ENCODE results near the gene TMEM38A.

The TMEM38A gene

DNA sequence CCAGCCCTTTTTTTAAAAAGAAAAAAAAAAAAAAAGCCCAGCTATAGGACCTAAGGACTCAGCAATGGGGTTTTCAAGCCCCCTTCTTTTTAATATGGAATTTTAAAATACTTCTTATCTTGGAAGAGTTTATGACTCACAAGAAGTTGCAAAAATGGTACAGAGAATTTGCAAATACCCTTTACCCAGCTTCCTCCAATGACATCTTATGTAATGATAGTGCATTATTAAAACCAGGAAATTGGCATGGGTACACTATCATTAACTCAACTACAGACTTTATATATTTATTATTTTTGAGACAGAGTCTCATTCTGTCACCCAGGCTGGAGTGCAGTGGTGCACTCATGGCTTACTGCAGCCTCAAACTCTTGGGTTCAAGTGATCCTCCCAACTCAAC lies 16.1 kb downstream of the TMEM38A start:
- TF ChIP-seq, protein P1, sequence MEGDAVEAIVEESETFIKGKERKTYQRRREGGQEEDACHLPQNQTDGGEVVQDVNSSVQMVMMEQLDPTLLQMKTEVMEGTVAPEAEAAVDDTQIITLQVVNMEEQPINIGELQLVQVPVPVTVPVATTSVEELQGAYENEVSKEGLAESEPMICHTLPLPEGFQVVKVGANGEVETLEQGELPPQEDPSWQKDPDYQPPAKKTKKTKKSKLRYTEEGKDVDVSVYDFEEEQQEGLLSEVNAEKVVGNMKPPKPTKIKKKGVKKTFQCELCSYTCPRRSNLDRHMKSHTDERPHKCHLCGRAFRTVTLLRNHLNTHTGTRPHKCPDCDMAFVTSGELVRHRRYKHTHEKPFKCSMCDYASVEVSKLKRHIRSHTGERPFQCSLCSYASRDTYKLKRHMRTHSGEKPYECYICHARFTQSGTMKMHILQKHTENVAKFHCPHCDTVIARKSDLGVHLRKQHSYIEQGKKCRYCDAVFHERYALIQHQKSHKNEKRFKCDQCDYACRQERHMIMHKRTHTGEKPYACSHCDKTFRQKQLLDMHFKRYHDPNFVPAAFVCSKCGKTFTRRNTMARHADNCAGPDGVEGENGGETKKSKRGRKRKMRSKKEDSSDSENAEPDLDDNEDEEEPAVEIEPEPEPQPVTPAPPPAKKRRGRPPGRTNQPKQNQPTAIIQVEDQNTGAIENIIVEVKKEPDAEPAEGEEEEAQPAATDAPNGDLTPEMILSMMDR (IDR thresholded peaks at IDR 0.05; ENCODE audit: low read depth, low read length) = no peak
- H3K4me3 ChIP-seq (ENCODE audit: low read depth, low read length) = no peak overlapping the region

DNA sequence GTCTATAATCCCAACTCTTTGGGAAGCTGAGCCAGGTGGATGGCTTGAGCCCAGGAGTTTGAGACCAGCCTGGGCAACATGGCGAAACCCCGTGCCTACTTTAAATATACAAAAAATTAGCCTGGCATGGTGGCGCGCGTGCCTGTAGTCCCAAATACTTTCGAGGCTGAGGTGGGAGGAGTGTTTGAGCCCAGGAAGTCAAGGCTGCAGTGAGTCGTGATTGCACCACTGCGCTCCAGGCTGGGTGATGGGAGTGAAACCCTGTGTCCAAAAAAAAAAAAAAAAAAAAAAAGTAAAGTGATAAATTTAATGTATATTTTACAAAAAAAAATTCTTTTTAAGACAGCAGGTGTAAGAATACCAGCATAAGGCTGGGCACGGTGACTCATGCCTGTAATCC lies 17.6 kb downstream of the TMEM38A start:
- TF ChIP-seq, protein P1 (IDR thresholded peaks at IDR 0.05; ENCODE audit: low read depth, low read length) = no peak
- no peak overlapping the region for H3K4me3 ChIP-seq (ENCODE audit: low read depth, low read length)

DNA sequence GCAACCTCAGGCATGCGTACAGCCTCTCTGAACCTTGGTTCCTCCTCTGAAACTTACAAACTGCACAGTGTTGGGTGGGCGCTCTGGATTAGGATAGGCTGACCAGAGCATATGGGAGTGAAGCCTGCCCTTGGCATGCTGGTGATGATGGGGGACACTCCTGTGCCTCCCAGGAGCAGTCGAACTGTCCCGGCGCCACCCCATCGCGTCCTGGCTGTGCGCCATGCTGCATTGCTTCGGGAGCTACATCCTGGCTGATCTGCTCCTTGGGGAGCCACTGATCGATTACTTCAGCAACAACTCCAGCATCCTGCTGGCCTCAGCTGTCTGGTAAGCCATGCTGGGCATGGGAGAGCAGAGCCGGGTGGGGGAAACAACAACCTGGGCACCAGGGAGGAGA lies 18.9 kb downstream of the TMEM38A start:
- H3K4me3 ChIP-seq (ENCODE audit: low read depth, low read length) = no peak overlapping the region
- TF ChIP-seq, protein P1 (IDR thresholded peaks at IDR 0.05; ENCODE audit: low read depth, low read length) = no peak

DNA sequence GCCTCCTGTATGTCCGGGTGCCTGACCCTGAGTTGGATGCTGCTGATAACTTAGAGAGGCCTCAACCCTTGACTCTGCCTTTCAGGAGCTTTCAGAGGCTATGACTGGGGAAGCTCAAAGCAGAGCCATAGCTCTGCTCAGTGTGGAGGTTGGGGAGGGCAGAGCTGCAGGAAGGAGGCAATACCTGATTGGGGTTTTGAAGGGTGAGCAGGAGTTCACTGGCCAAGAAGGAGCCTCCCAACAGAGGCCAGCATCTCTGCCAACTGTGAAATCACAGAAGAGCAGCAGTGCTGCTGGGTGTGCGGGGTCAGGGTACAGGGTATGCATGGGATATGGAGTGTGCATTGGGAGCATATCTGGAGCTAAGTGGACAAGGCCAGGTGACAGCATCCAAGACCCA lies 21.6 kb downstream of the TMEM38A start:
- TF ChIP-seq, protein P1 (IDR thresholded peaks at IDR 0.05; ENCODE audit: low read depth, low read length) = no peak
- no peak overlapping the region for H3K4me3 ChIP-seq (ENCODE audit: low read depth, low read length)

DNA sequence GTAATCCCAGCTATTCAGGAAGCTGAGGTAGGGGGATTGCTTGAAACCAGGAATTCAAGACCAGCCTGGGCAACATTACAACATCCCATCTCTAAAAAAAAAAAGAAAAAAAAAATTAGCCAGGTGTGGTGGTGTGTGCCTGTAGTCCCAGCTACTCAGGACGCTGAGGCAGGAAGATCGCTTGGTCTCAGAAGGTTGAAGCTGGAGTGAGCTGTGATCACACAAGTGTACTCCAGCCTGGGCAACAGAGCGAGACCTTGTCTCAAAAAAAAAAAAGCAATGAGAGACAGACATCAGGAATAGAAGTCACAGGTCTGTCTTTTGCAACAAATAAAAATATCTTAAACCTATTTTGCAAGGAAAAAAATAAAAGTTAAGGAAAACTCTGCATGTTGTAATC lies 23.3 kb downstream of the TMEM38A start:
- TF ChIP-seq, protein P1 (IDR thresholded peaks at IDR 0.05; ENCODE audit: low read depth, low read length) = no peak
- no peak overlapping the region for H3K4me3 ChIP-seq (ENCODE audit: low read depth, low read length)

DNA sequence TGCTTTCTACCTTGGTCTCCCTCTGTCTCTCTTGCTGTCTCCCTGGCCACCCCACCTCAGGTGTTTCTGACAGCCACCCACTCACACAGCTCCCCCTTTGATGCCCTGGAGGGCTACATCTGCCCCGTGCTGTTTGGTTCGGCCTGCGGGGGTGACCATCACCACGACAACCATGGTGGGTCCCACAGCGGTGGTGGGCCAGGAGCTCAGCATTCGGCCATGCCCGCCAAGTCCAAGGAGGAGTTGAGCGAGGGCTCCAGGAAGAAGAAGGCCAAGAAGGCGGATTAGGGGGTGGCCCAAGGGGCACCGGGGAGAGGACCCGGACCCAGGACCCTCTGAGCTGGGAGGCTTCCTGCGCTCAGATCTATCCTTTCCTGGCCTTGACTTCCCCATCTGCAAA lies 27.1 kb downstream of the TMEM38A start:
- H3K4me3 ChIP-seq (ENCODE audit: low read depth, low read length) = no peak overlapping the region
- TF ChIP-seq, protein P1 (IDR thresholded peaks at IDR 0.05; ENCODE audit: low read depth, low read length) = no peak

DNA sequence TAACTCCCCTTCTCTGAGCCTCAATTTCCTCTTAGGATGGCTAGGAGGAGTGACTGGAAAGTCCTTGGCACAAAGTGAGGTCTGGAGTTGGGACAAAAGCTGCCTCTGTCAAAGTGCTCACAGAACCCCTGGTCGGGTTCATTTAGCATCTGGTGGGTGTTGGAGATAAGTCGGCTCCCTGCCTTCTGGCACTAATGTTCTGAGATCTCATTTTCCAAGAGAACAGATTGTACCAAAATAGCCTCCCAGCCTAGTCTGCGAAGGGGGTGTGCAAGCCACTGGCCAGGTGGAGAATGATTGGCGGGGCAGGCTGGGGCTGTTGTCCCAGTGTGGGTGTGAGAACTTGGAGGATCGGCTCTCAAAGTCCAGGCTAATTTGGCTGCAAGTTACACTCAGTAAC lies 38.0 kb downstream of the TMEM38A start:
- no peak overlapping the region for H3K4me3 ChIP-seq (ENCODE audit: low read depth, low read length)
- TF ChIP-seq, protein P1 (IDR thresholded peaks at IDR 0.05; ENCODE audit: low read depth, low read length) = no peak

All from WI38 (cell line).